ENCODE measurements around the gene CEP164. TPM values are rescaled to one million over a fixed set of nuclear protein-coding genes. Genes with fewer than 3 reads are reported as not detected.

The CEP164 gene
- total RNA-seq, 1 donor from 2014 or later = 36.1 TPM

DNA sequence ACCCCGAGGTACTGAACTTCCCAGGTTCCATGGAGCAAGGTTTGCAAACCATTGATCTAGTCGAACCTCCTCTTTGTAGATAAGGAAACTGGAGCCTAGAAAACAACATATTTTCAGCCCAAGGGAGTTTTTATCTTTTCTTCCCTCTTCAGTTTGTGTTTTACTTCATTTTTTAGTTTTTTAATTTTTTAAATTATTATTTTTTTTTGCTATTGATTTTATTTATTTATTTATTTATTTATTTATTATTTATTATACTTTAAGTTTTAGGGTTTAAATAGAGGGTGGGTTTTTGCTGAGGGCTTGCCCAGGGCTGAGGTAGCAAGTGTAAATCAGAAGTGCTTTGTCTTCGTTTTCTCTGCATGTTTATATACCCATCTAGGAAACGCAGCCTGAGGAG, 26.9 kb downstream of the CEP164 start:
- H4K20me1 ChIP-seq (ENCODE audit: insufficient read depth, low read length) = peaks cover 25% of the 10 kb centered on the region
- no peak overlapping the region for H3K4me3 Mint-ChIP-seq (ENCODE audit: unreplicated experiment)
- H3K36me3 ChIP-seq (ENCODE audit: insufficient read depth, low read length) = peaks cover 17% of the 10 kb centered on the region
- no peaks in the 10 kb centered on the region for H3K79me2 ChIP-seq (ENCODE audit: insufficient read depth, low read length)
- DNase-seq (ENCODE audit: low read depth) = no peak
- peaks cover 20% of the 10 kb centered on the region for H3K36me3 Mint-ChIP-seq (ENCODE audit: low read depth, unreplicated experiment)
- H3K4me1 Mint-ChIP-seq (ENCODE audit: low read depth, unreplicated experiment) = no peaks in the 10 kb centered on the region
- no peaks in the 10 kb centered on the region for H3K9me3 ChIP-seq (ENCODE audit: insufficient read depth, low read depth, low read length)
- no peaks in the 10 kb centered on the region for H3K4me1 ChIP-seq (ENCODE audit: insufficient read depth, low read length)
- no peak for FAIRE-seq
- H3K9me3 Mint-ChIP-seq (ENCODE audit: unreplicated experiment) = no peaks in the 10 kb centered on the region
- TF ChIP-seq EZH2 (IDR thresholded peaks at IDR 0.05; ENCODE audit: insufficient read depth, low read length) = no peak
- TF ChIP-seq, protein P1, sequence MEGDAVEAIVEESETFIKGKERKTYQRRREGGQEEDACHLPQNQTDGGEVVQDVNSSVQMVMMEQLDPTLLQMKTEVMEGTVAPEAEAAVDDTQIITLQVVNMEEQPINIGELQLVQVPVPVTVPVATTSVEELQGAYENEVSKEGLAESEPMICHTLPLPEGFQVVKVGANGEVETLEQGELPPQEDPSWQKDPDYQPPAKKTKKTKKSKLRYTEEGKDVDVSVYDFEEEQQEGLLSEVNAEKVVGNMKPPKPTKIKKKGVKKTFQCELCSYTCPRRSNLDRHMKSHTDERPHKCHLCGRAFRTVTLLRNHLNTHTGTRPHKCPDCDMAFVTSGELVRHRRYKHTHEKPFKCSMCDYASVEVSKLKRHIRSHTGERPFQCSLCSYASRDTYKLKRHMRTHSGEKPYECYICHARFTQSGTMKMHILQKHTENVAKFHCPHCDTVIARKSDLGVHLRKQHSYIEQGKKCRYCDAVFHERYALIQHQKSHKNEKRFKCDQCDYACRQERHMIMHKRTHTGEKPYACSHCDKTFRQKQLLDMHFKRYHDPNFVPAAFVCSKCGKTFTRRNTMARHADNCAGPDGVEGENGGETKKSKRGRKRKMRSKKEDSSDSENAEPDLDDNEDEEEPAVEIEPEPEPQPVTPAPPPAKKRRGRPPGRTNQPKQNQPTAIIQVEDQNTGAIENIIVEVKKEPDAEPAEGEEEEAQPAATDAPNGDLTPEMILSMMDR (IDR thresholded peaks at IDR 0.05; ENCODE audit: insufficient read depth, low read depth, low read length) = no peak
- H3K27me3 ChIP-seq (ENCODE audit: insufficient read depth, low read length) = no peaks in the 10 kb centered on the region
- H2AFZ ChIP-seq (ENCODE audit: low read depth, low read length) = no peak overlapping the region
- no peak overlapping the region for H3K9ac ChIP-seq (ENCODE audit: low read length)
- no peak overlapping the region for H3K4me3 ChIP-seq (ENCODE audit: insufficient read depth, low read depth, low read length)
- no peaks in the 10 kb centered on the region for H3K27me3 Mint-ChIP-seq (ENCODE audit: low read depth, unreplicated experiment)
- no peak overlapping the region for H3K27ac ChIP-seq (ENCODE audit: low read depth, low read length)
- H3K27ac Mint-ChIP-seq (ENCODE audit: unreplicated experiment) = no peak overlapping the region
- no peak overlapping the region for H3K4me2 ChIP-seq (ENCODE audit: low read length)

DNA sequence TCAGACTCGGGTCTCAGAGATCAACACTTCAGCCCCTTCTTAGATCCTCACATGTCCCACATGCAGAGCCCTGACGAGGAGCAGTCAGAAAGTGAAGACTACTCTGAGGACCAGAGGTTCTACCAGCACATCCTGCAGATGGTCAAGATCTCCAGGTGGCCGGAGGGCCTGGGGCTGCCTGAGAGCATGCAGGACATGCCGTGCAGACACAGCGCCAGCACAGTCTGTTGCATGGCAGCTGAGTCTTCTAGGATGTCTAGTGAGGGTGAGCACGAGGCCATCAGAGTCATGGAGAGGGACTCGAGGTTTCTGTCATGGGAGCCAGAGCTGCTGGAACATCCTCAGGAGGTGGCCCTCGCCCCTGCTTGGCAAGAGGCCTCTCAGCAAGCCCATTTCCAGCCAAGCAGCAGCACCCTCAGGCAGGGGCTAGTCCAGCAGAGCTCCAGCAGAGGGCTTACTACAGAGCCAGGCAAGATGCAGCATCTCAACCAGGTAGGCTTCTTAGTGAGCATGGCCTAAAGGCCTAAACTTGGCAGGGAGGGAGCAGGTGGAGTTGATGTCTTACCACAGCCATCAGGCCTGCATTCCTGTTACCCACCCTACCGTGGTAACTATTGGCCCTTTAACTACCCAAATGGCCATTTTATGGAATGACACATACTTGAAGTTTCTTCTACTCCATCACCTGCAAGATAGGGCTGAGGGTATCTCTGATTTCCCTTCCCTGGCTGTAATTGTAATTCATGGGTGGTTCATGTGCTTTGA, 28.7 kb downstream of the CEP164 start:
- Histone ChIP-seq H3K4me1 (ENCODE audit: insufficient read depth, low read length) (no peaks in the 10 kb centered on the region), H3K4me2 (ENCODE audit: low read length) (no peak overlapping the region), H3K27me3 (ENCODE audit: insufficient read depth, low read length) (no peaks in the 10 kb centered on the region), H3K27ac (ENCODE audit: low read depth, low read length) (no peak overlapping the region), H3K36me3 (ENCODE audit: insufficient read depth, low read length) (peaks cover 17% of the 10 kb centered on the region), H3K4me3 (ENCODE audit: insufficient read depth, low read depth, low read length) (no peak overlapping the region), H3K9me3 (ENCODE audit: insufficient read depth, low read depth, low read length) (no peaks in the 10 kb centered on the region), H4K20me1 (ENCODE audit: insufficient read depth, low read length) (peaks cover 25% of the 10 kb centered on the region), H2AFZ (ENCODE audit: low read depth, low read length) (no peak overlapping the region), H3K9ac (ENCODE audit: low read length) (no peak overlapping the region), H3K79me2 (ENCODE audit: insufficient read depth, low read length) (no peaks in the 10 kb centered on the region)
- FAIRE-seq = no peak
- peaks cover 30% of the 10 kb centered on the region for H3K36me3 Mint-ChIP-seq (ENCODE audit: low read depth, unreplicated experiment)
- TF ChIP-seq, protein P1 (IDR thresholded peaks at IDR 0.05; ENCODE audit: insufficient read depth, low read depth, low read length) = no peak
- TF ChIP-seq EZH2 (IDR thresholded peaks at IDR 0.05; ENCODE audit: insufficient read depth, low read length) = no peak
- no peaks in the 10 kb centered on the region for H3K27me3 Mint-ChIP-seq (ENCODE audit: low read depth, unreplicated experiment)
- H3K27ac Mint-ChIP-seq (ENCODE audit: unreplicated experiment) = no peak overlapping the region
- H3K4me3 Mint-ChIP-seq (ENCODE audit: unreplicated experiment) = no peak overlapping the region
- no peak for DNase-seq (ENCODE audit: low read depth)
- no peaks in the 10 kb centered on the region for H3K9me3 Mint-ChIP-seq (ENCODE audit: unreplicated experiment)
- no peaks in the 10 kb centered on the region for H3K4me1 Mint-ChIP-seq (ENCODE audit: low read depth, unreplicated experiment)

DNA sequence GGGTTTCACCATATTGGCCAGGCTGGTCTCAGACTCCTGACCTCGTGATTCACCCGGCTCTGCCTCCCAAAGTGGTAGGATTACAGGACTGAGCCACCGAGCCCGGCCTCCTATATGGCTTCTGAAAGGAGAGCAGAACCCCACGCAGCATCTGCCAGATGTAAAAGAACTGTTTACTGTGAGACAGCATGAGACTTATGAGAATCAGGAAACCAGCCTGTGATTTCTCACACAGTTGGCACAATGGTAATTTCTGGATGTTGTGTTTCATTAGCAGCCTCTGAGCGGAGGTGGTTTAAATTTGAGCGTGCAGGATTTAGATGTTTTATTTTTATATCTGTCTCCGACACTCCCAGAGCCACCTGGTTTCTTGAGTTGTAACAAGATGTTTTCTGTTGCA, 33.8 kb downstream of the CEP164 start:
- H3K27me3 Mint-ChIP-seq (ENCODE audit: low read depth, unreplicated experiment) = no peaks in the 10 kb centered on the region
- H2AFZ ChIP-seq (ENCODE audit: low read depth, low read length) = no peak overlapping the region
- H3K9me3 ChIP-seq (ENCODE audit: insufficient read depth, low read depth, low read length) = no peaks in the 10 kb centered on the region
- H3K4me1 Mint-ChIP-seq (ENCODE audit: low read depth, unreplicated experiment) = no peaks in the 10 kb centered on the region
- no peak overlapping the region for H3K9ac ChIP-seq (ENCODE audit: low read length)
- no peaks in the 10 kb centered on the region for H3K27me3 ChIP-seq (ENCODE audit: insufficient read depth, low read length)
- H3K27ac Mint-ChIP-seq (ENCODE audit: unreplicated experiment) = no peak overlapping the region
- H4K20me1 ChIP-seq (ENCODE audit: insufficient read depth, low read length) = peaks cover 10% of the 10 kb centered on the region
- H3K4me3 Mint-ChIP-seq (ENCODE audit: unreplicated experiment) = no peak overlapping the region
- no peak for TF ChIP-seq EZH2 (IDR thresholded peaks at IDR 0.05; ENCODE audit: insufficient read depth, low read length)
- TF ChIP-seq, protein P1 (IDR thresholded peaks at IDR 0.05; ENCODE audit: insufficient read depth, low read depth, low read length) = no peak
- H3K4me2 ChIP-seq (ENCODE audit: low read length) = no peak overlapping the region
- no peaks in the 10 kb centered on the region for H3K79me2 ChIP-seq (ENCODE audit: insufficient read depth, low read length)
- H3K36me3 Mint-ChIP-seq (ENCODE audit: low read depth, unreplicated experiment) = peaks cover 47% of the 10 kb centered on the region
- H3K36me3 ChIP-seq (ENCODE audit: insufficient read depth, low read length) = peaks cover 32% of the 10 kb centered on the region
- H3K4me1 ChIP-seq (ENCODE audit: insufficient read depth, low read length) = no peaks in the 10 kb centered on the region
- DNase-seq (ENCODE audit: low read depth) (no peak), FAIRE-seq (no peak)
- no peaks in the 10 kb centered on the region for H3K9me3 Mint-ChIP-seq (ENCODE audit: unreplicated experiment)
- H3K4me3 ChIP-seq (ENCODE audit: insufficient read depth, low read depth, low read length) = no peak overlapping the region
- no peak overlapping the region for H3K27ac ChIP-seq (ENCODE audit: low read depth, low read length)

All from astrocyte (in vitro differentiated cells and primary cell).